Lung microvascular endothelial cell (primary cell): ENCODE measurements around the gene PTX4. TPM values are rescaled to one million over a fixed set of nuclear protein-coding genes. Genes with fewer than 3 reads are reported as not detected.

Experiments used
- DNase-seq, 2 donors: peaks; one replicate each; pipeline versions ENCODE4 v3.0.0 to v3.0.0-alpha.2; 2010; ENCODE audit warnings: low read depth in 2 of 2
- total RNA-seq: library from RNA; depleted of rRNA; stranded (reverse); fragments of >200 nt; gene quantifications from 2 replicates; pipeline ENCODE4 v1.2.1, GENCODE V29; 2014

Gene PTX4, protein sequence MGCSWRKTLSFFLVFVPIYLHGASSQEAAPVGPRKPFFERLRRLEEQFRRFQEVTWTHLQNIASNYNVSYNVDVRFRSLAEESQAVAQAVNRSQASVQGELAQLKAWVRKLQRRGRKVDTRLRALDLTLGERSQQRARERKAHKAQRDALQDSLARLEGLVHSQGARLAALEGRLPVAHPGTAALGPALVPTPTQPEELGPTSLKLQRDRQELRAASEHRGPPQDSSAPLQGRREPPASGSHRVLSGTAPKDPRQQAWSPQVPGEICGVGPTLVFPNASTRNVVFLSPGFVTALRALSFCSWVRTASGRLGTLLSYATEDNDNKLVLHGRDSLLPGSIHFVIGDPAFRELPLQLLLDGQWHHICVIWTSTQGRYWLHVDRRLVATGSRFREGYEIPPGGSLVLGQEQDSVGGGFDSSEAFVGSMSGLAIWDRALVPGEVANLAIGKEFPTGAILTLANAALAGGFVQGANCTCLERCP
- total RNA-seq: under 0.01 TPM in 1 of 2 replicates, not detected in the other

DNA sequence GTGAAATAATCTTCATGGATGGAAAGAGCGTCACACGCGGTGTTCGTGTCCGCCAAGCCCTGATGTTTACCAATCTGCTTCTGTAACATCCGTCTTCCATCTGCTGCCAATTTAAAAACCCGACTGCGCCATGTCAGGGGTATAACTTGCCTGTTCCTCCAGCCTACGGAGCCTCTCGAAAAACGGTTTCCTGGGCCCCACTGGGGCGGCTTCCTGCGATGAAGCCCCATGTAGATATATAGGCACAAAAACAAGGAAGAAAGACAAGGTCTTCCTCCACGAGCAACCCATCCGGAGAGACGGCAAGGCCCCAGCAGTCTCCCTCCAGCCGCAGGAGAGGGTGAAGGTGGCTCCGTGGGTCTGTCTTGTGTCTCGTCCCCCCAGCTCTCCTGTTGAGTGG is at the start of gene PTX4:
PTX4 (minus strand) TSS at position 326 of the 400 bp plus-strand sequence; CDS start at position 291, 35 bp downstream.
- no peak for DNase-seq

DNA sequence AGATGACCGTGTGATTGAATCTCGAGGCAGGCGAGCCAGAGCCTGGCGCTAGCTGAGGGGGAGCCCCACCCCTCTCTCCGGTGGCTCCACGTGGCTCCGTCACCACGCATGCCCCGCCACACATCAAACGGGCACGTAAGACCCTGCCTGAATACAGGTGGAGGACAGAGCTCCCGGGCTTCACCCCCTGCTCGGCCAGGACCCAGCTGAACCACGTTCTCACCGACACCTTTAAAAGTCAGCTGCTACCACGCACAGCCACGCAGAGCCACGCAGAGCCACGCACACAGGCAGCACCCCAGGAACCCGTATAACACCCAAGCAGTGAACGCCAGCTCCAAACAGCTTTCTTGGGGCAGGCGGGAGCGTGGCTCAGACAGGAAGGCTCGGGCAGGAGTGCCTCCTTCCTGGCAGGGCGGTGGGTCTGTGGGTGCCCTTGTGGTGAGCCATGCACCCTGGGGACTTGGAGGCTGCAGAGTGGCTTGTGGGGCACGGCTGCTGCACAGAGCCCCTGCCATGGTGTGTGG is 49.1 kb upstream of the PTX4 start:
- DNase-seq: no peak

GRCh38 chr16:1537138-1537577 is 48.4 kb upstream of the PTX4 start:
- no peak for DNase-seq

GRCh38 chr16:1536601-1537000 is 47.9 kb upstream of the PTX4 start:
- DNase-seq: no peak

GRCh38 chr16:1535391-1536291 is 46.9 kb upstream of the PTX4 start:
- DNase-seq: peak in 1 of 2 donors; percentile 22

GRCh38 chr16:1534021-1535020 is 45.6 kb upstream of the PTX4 start:
- DNase-seq: peak; percentile 48 to 55

DNA sequence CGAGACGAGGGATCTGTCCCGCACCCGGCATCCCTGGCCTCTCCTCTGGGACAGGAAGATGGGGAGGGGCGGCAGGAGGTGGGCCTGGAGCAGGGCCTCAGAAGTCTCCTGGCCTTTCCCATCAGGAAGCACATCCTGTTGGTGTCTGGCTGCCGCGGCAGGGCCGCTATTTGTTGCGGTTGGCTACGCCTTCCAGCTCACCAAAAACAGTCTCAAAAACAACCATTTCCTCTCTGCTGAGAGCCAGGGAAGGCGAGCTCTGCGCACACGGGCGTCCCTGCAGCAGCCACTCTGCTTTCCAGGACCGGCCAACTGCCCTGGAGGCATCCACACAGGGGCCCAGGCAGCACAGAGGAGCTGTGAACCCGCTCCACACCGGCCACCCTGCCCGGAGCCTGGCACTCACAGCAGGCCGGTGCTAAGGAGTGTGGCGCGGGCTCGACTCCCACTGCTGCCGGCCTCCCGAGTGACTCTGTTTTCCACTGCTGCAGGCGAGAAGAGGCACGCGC is 44.8 kb upstream of the PTX4 start, which contains the start of gene TMEM204:
TMEM204 (plus strand) TSS at position 224 of the 509 bp plus-strand sequence. CDS start 610 bp downstream, outside the sequence.
- peak; percentile 80 to 84 for DNase-seq

- no peak for DNase-seq
These were observed 44.0 kb upstream of the PTX4 start for GRCh38 chr16:1532771-1533170.

DNA sequence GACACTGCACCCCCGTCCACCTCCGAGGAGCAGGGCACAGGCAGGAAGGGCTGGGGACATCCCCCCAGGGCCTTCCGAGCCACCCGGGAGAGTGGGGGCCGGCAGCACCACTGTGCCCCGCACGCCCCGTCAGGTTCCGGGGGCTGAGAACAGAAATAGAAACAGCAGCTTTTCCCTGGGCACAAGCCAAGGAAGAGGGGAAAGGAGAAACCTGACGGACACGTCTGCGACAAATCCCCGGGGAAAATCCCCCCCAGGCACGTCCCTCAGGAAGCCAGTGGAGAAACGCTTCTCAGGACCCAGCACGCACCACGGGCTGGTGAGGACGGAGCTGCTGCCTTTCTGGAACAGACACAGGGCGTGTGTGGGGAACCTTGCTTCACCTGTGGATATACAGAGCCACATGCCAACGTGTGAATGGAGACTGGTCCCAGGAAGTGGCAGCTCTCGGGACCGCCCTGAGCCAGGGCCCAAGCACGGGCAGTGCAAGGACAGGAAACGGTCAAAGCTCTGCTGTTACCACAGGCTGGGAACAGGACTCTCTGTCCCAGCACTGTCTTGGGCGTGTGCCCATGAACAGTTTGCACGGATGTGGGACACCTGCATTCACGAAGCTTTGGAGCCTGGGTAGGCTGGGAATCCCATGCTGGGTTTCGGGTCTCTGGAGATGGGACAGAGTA is 43.5 kb upstream of the PTX4 start:
- peak; percentile 32 to 60 for DNase-seq

DNA sequence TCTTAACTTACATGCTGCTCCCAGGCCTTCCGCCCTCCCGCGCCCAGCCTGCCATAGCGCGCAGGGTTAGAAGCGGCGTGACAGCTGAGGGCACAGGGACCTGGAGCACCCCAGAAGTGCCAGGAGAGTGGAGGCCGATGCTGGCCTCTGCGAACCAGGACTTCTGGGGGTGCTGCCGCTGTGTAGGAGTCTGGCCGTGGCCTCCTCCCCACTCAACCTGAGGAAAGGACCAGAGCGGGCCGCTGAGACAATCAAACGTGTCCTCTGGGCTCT is 42.8 kb upstream of the PTX4 start:
- no peak for DNase-seq

DNA sequence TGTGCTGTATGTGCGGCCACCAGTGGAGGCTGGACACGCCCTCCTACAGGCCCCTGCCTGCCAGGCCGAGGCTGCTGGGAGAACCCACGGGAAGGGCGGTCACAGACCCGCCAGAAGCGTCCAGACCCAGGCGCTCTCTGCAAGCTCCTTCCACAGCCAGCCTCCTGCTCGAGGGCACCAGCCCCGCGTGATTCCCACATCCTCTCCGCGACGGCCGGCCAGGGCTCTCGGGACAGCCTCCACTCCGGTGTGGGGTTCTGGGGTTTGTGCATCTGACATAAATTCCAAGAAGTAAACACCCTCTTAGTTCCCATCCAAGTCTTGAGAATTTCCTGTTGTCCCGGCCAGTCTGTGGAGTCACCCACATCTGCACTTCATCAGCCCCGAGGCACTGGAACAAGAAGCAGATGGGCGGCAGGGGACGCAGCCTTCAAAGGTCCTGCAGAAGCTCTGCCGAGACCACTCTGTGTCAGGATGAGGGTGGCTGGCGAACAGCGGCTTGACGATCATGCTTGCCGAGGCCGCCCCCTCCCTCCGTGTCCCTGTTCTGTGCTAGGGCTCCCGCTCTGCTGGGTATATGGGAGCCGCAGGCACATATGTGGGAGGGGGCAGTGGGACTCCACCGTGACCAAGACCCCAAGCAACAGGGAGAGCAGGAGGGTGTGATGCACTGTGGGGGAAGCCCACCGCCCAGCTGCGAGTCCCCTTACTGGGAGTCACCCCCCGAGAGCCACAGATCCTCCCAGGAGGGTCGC is 42.3 kb upstream of the PTX4 start:
- peak in 1 of 2 donors; percentile 45 for DNase-seq

DNA sequence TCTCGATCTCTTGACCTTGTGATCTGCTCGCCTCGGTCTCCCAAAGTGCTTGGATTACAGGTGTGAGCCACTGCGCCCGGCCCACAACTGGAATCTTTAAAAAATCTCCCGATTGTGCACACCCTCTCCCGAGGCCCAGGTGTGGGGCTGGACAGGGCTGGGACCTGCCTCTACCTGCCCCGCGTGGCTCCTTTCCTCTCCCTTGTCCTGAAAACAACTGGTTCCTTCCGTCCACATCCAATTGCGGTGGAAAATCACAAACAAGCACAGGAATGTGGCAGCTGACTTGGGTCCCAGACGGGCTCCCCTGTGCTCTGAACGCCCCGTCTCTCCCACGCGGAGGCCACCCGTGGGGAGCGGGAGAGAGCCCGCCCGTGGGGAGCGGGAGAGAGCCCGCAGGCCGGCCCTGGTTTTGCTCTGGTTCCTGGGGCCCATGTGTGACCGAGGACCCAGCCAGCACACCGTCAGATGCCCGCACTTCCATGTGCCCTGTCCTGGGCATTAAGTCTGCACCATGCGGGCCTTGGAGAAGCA is 41.7 kb upstream of the PTX4 start:
- no peak for DNase-seq

GRCh38 chr16:1528921-1529537 is 40.3 kb upstream of the PTX4 start:
- DNase-seq: no peak

- DNase-seq: peak; percentile 59 to 81
These were observed 39.4 kb upstream of the PTX4 start for GRCh38 chr16:1527836-1528811.

GRCh38 chr16:1526608-1527555 is 38.1 kb upstream of the PTX4 start:
- DNase-seq: peak in 1 of 2 donors; percentile 23
